HPDE6-E6E7 (cell line): ENCODE data around the gene PREX1.

Experiments used
- DNase-seq: peaks from one replicate; pipeline ENCODE4 v3.0.0; 2011; ENCODE audit warnings: missing footprints; ENCODE audit errors: extremely low spot score

The PREX1 gene

DNA sequence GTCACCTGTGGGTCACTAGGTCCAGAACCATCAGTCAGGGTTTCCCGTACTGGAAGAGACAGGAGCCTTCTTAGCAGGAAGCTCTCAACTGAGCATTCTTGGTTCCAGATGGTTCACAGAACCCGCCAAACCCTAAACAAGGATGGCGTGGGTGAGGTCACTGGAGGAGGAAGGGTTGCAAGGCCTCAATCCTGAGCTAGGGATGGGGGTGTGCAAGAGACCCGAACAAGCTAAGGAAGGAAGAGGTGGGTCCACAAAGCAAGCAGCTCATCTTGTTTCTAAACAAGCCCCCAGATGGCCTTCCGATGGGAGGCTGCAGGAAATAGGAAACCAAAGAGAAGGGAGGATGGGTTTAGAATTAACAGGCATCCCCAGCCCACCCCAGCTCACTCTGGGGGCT is 92.7 kb downstream of the PREX1 start:
- DNase-seq, result no peak

DNA sequence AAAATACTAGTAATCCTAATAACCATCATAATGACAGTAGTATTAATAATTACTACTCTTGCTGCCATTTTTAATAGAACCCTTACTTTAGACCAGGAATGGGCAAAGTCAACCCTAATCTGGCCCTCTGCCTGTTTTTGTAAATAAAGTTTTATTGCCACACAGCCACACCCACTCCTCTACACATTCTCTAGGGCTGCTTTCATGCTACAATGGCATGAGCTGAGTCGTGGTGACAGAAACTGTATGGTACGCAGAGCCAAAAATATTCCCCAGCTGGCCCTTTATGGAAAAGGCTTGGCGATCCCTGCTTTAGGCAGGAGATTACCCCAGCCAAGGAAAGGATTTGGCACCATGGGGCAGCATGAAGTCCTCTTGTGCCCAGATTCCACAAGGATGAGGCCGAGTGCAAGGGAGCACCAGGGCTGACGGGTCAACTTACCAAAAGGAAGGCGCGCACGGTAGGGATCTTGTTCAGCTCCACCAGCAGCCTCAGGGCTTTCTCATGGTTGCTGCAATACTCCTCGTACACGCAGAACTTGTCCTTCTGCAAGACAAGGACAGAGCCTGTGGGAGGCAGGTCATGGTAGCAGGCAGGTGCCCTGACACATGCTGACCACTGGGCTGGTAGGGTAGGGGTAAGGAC is 93.6 kb downstream of the PREX1 start:
- no peak for DNase-seq

DNA sequence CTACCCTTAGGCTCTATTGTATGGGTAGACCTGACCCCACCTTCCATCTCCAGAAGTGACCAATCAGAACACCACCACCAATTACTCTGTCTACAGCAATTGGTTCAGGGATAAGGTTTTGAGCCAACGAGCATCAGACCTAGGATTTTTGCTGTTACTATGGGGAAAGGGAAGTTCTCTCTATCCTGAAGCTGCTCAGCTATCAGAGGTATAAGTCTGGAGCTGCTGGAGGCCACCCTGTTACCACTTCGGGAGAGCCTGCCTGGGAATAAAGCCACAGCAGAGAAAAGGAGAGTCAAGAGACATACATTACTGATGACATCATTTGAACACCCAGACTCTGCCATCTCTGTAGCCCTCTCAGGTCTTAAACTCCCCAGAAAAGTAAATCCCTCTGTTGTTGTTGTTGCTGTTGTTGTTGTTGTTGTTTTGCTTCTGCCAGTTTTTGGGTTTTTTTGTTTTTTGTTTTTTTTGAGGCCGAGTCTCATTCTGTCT is 94.5 kb downstream of the PREX1 start:
- DNase-seq, result no peak

DNA sequence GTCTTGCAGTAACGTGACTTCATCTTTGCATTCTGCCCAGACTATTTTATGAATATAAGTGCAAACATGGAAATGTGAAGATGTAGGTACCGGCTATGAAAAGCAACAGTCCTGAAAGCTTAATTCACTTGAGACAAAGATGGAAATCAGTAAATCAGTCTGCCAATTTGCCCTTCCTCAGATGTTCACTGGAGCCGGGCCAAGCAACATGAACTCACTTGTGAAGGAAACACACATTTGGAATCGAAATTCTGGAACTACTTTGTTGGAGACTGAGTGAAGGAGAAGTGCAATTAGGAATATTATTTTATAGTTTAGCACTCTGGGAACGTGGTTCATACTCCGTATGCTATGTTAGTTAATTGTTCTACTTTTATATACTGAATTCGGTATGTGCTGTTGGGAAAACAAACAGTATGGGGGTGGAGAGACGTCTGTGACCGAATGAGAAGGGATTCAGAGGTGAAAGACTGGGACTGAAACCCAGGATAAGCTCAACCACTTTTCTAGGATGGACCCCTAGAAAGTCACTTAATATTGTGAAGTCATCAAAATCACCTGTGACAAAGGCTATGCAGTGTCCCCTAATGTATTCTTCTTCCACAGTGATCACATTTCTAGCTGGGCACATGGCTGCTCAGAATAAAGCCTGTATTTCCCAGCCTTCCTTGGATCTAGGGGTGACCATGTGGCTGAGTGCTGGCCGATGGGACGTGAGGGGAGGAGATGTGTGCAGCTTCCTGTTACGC is 95.5 kb downstream of the PREX1 start:
- DNase-seq, result no peak

DNA sequence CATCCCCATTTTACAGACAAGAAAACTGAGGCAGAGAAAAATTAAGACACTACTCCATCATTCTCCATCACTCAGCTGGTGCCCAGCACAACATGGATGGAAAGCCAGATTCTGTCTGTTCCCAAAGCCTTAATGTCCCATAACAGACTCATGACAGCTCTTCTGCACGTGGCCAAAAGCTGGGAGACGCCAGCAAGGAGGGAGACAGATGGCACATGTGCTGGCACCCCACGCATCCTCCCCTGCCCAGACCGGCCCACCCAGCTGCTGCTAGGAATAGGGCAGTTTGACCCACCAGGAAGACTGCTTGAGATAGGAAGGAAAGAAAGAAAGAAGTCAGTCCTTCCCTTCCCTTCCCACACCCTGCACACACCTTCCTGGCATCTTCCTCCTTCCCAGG is 96.3 kb downstream of the PREX1 start:
- DNase-seq, result no peak

DNA sequence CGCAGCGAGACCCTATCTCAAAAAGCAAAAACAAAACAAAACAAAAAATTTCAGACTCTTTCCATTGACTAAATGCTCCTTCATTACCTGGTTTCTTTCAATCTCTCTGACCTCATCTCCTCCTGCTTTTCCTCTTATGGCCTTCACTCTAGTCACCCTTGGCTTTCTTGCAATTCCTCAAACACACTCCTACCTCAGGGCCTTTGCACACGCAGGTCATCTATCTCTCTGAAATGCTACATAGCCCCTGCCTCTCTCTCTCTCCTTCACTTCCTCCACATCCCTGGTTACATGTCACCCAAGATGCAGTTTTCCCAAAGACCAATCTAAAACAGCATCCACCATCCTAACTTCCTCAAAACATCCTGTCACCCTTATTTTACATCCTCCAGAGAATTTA is 96.8 kb downstream of the PREX1 start:
- DNase-seq, result no peak

DNA sequence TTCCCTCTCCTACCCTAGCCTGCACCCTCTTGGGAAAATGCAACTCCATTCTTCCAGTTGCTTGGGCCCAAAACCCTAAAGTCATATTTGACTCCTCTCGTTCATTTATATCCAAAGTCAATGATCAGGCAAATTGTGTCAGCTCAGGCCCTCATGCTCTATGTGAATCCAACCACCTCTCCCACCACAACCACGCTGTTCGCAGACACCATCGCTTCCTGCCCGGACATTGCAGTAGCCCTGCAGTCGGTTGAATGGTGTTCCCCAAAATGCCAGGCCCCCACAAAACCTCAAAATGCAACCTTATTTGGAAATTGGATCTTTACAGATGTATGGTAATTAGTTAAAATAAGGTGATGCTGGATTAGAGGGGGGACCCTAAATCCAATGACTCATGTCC is 98.3 kb downstream of the PREX1 start:
- DNase-seq, result no peak

DNA sequence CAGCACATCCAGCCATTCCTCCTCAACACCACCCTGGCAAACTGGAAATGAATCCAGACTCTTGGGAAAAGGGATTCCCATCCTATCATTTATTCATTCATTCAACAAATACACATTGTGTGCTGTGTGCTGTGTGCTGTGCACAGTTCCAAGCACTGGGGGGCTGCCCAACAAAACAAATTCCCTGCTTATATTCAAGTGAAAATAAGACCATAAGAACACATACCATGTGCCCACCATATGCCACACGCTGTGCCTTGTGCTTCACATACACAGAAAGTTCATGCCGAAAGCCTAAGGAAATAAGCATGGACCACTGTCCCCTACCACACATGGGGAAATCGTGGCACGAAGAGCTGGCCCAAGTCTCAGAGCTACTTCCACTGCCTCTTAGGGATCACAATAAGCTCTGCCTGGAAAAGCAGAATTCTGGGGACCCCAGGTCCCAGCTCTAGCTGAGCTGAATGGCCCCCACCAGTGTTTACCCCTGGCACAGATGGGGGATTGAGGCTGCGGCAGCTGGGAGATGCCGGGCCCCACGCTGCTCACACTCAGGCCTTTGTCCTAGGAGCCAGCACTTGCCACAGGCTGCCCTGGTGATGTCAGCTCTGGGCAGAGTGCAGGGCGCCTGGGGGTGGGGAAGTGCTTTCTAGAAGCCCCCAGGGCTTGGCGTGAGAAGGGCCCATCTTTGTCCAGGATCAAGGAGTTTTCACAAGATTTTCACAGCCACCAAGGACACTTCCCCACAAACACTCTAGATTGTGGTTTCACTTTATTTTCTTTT is 99.6 kb downstream of the PREX1 start:
- DNase-seq, result no peak

DNA sequence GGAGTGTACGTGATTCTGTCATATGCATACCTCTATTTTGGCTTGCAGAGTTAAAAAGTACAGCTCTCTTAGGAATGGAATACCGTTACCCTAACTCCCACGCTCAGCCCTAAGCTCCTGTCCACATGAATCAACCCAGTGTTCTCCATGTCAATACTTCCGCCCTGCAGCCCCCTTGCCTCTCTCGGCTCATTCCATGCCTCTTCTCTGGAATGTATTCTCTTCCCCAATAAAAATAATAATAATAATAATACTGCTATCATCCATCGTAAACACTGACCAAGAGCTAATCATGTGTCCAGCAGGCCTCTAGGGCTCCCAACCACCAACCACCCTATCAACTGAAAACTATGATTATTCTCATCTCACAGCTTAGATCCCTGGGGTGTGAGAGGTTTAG is 100.6 kb downstream of the PREX1 start:
- no peak for DNase-seq

DNA sequence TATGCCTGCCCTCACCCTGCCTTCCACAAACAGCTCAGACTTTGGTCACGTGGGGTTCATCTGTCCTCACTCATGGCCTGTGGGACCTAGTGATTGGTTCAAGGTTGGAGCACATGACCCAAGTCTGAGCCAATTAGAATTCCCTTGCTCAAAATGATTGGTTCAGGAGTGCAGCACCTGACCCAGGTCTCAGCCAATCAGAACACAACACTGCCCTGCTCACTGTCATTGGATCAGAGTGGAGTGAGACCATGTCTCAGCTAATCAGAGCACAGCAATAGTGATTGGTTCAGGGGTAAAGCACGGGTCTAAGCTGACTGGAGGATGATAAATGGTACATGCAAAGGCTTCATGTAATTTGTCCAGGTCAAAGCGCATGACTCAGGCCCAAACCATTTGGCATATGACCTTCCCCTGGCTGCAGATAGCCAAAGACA is 102.2 kb downstream of the PREX1 start:
- DNase-seq, result no peak

DNA sequence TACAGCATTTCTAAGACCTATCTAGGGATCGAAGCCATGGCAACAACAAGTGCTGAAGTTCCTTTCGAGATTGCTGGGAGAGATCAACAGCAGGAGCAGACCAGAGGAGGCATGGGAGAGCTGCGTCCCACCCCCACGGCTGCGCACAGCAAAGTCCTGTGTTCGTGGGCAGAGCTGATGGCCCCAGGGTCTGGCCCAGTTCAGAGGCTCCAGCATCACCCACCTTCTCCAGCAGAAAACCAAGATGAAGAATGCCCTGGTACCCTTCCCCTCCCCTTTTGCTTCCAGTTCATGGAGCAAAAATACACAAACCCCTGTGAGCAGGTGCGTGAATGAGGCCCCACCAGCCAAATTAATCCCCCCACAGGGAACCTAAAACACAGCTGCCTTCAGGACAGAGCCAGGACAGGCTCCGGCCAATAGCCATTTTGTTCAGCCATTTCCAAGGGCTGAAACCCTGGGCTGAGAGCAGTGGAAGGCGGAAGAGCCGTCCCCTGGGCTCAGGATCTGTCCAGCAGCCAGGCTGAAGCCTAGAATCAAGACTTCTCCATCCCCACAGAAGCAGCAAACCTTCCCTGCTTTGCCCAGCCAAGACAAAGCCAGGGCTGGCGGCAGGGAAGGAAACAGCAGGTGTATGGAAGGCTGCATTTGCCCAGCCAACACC is 102.8 kb downstream of the PREX1 start:
- DNase-seq, result no peak

DNA sequence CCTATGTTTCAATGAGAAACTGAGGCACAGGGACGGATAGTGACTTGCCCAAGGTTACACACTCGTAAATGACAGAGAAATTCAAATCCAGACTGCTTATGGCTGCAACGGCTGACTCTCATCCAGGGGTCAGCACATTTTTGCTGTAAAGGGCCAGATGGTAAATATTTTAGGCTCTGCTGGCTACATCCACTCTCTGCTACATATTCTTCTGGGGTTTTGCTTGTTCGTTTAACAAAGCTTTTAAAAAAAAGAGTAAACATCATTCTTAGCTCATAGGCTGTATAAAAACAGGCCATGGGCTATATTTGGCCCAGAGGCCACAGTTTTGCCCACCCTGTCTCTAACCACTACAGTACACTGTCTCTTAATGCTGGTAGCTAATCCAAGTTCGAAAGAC is 103.4 kb downstream of the PREX1 start:
- DNase-seq, result no peak

DNA sequence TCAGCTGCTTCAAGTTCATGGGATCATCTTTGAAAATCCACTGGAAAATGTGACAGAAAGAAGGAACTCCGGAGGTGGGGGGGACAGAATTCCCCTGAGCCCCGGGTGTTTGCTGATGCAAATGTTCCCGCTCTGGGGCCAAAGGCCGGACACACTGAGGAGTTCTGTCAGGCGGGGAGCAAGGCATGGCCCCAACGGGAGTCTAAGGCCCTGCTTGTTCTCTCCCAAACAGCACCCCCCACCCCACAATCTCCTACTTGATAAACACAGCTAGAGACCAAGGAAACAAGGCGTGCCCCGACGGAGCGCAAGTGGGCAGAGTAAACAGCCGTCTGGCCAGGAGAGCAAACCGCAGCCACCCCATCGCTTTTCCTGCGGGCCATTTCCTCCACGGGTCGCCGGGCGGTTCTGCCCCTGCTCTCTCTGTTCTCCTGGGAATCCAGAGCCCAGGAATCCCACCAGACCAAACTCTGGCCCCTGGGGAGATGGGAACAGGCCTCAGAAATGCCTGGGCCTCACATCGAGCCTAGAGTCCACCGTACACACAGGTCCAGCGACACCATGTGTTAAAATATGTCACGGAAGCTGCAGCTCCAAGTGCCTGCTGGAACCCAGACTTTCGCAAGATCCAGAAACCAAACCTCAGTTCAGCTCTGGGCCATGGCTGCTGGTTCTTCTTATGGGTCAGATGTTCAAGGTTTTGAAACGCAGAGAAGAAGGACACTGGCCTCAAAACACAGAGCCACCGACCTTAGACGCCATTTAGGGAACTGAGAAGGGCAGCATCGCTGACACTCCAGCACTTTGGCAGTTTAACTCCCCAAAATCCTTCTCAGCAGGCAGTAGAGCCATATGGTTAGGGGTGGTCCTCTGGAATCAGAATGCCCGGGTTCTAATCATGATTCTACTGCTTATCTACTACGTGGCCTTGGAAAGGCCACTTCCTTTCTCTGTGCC is 104.2 kb downstream of the PREX1 start:
- no peak for DNase-seq

DNA sequence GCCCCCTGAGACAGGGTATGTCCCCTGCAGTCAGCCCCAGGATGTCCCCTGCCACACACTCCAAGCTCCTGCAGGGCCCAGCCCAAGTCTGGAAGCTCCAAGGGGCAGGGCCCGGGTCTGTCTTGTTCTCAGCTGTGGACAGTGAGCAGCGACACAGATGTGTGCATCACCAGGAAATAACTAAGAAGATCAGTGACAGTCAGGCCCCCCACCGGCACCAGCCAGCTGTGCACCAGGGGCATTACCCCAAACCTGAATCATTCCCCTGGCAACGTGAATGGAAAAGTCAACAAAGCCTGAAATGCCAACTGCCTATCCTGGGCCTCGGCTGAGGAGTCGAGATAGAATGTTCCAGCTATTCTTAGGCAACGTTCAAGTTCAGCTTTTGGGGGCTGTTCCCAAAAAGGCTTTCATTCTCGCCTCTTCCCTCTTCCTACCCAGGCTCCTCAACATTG is 105.0 kb downstream of the PREX1 start:
- DNase-seq, result no peak

DNA sequence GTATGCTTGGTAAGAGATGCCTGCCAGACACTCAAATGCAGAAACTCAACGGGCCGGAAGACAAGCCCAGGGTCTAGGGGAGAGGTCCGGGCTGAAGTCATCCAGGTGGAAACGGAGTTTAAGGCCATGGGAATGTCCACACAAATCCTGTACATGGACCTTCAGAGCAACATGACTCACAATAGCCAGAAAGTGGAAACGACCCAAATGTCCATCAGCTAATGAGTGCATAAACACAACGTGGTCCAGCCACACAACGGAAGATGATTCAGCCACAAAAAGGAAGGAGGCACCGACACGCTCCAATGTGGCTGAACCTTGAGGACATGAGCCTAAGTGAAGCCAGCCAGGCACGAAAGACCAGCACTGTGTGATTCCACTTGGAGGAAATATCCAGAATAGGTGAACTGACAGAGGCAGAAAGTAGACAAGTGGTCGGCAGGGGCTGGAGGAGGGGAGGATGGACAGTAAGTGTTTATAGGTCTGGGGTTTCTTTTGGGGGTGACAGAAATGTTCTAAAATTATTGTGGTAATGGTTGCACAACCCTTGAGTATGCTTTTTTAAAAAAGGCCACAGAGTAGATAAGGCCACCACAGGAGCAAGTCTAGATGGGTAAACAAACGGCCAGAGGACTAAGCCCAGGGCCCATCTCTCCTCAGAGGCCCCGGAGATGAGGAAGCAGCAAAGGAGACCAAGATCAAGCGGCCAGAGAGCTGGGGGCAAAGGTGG is 105.6 kb downstream of the PREX1 start:
- no peak for DNase-seq

DNA sequence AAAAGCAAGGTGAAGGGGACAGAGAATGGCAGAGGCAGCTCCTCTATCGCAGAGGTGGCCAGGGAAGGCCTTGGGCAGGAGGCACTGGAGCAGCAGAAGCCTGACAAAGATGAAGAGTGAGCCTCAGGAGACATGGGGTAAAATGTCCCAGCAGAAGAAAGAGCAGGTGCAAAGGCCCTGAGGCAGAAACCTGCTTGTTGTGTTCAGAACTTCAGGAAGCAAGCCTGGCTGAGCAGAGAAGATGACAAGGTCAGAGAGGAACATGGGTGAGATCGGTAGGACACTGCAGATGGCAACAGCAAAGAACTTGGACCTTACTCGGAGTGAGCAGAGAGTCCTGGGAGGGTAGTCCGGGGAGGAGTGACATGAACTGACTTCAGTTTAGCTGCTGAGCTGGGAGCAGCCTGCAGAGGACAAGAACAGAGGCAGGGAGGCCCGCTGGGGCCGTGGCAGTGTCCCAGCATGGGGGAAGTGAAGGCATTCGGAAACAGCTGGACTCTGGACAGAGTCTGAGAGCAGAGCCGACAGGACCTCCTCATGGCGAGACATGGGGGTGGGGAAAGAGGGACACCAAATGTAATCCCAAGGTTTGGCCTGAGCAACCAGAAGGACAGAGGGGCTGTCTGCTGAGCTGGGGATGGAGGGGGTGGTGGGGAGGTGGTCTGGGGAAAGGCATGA is 106.3 kb downstream of the PREX1 start:
- no peak for DNase-seq

DNA sequence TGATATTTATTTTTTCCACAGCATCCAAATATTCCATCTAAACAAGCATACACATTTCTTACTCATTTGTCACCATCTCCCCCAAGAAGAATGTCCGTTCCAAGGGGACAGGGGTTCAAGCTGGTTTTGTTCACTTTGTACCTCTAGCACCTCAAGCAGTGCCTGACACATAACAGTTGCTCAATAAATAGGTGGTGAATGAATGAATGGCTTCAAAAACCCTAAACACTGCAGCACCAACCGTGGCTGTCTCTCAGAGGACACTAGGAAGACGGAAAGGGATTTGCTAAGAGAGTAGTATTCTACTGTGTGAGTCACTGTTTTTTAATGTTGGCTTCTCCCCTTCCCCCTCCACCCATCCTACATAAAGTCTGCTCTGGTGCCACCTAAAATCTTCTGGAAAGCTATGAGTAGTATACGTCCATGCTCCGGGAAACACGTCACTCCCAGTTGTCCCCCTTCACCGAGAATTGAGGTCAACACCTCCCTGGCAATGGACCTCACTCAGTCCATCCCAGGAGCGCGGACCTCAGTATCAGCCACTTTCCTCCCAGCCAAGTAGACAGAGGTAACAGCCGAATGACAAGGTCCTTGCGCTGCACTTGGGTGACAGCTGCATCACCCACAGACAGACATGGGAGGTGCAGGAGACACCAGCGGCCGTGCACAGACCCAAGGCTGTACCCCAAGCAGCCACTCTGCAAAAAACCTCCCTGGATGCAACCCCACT is 107.4 kb downstream of the PREX1 start:
- DNase-seq, result no peak

DNA sequence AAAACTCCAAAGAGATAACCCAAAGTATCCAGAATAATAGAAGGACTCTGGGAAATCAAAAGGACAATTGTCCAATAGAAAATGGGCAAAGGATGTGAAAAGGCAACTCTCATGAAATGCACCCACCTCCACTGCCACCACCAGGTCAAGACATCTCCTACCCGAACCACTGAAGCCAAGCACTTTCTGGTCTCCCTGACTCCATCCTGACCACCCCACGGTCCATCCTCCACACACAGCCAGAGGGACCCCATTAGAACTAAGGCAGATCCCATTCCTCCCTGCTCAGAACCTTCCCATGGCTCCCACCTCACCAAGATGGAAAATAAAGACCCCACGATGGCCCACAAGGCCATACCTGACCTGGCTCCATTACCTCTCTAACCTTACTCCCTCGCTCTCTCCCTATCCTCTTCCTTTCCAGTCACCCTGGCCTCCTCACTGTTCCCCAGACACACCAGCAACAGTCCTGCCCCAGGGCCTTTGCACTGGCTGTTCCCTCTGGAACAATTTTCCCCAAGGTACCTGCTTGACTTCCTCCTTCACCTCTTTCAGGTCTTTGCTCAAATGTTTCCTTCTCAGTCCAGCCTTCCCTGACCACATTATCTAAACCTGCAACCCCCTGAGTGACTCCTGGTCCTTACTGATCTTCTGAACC is 108.1 kb downstream of the PREX1 start:
- no peak for DNase-seq
